HL-60 (cell line): ENCODE data around the gene GOLPH3L.
"Not testable (repeated sequence)": the region's sequence is repeated elsewhere in the genome, so short reads cannot be mapped to it uniquely, and the experiment has no call there.

ENCODE experiments used
- DNase-seq, 2 experiments: peaks; one replicate each; pipeline ENCODE4 v3.0.0-alpha.2; 2010 to 2020; ENCODE audit warnings: low read depth in 1 of 2, low spot score in 1 of 2
- H3K27ac ChIP-seq: fragments of 250-450 bp; sonication (Bioruptor Pico); replicated peaks from 2 replicates; pipeline ENCODE4 v1.5.1; 2020; ENCODE audit warnings: mild to moderate bottlenecking, moderate library complexity
- H3K27me3 ChIP-seq: fragments of 250-450 bp; sonication (Bioruptor Pico); 2 replicates; pipeline ENCODE4 v1.5.1; 2021; ENCODE audit warnings: mild to moderate bottlenecking, moderate library complexity; ENCODE audit not compliant: insufficient read depth, poor library complexity, severe bottlenecking
- H3K4me3 ChIP-seq: replicated peaks from 2 replicates; pipeline ENCODE4 v1.5.1; 2011; ENCODE audit warnings: mild to moderate bottlenecking, control low read depth, low read length; ENCODE audit not compliant: insufficient read depth
- CTCF ChIP-seq: IDR thresholded peaks from one replicate; pipeline ENCODE4 v1.5.1; 2011; ENCODE audit warnings: low read length, control low read depth, inconsistent platforms; ENCODE audit not compliant: insufficient read depth
- GABPA ChIP-seq: IDR thresholded peaks from 2 replicates; pipeline ENCODE4 v1.6.1; 2012; ENCODE audit warnings: low read depth
- POLR2AphosphoS5 ChIP-seq: IDR thresholded peaks from 2 replicates; pipeline ENCODE4 v1.6.1; 2012; ENCODE audit warnings: low read depth
- REST ChIP-seq: IDR thresholded peaks from 2 replicates; pipeline ENCODE4 v1.6.1; 2012; ENCODE audit warnings: low read depth; ENCODE audit not compliant: insufficient replicate concordance
- SPI1 ChIP-seq: IDR thresholded peaks from 2 replicates; pipeline ENCODE4 v1.6.1; 2012; ENCODE audit warnings: low read depth, mild to moderate bottlenecking, borderline replicate concordance

The GOLPH3L gene

GRCh38 chr1:150603711-150604110, 93.2 kb downstream of the GOLPH3L start:
- no peak overlapping the region for H3K4me3 ChIP-seq
- no peaks in the 10 kb centered on the region for H3K27me3 ChIP-seq
- no peak for DNase-seq
- no peak overlapping the region for H3K27ac ChIP-seq
- TF ChIP-seq GABPA (no peak), CTCF (no peak), POLR2AphosphoS5 (no peak), SPI1 (no peak), REST (no peak)

DNA sequence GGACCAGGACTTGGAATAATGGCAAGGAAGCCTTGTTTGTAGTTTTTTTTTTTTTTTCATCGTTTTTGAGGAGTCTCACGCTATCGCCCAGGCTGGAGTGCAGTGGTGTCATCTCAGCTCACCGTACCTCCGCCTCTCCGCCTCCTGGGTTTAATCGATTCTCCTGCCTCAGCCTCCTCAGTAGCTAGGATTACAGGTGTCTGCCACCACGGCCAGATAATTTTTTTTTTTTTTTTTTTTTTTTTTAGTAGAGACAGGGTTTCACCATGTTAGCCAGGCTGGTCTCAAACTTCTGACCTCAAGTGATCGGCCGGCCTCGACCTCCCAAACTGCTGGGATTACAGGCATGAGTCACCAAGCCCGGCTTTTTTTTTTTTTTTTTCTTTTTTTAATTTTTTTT, 94.6 kb downstream of the GOLPH3L start:
- H3K4me3 ChIP-seq, H3K27me3 ChIP-seq, DNase-seq, H3K27ac ChIP-seq: not testable (repeated sequence)

GRCh38 chr1:150601540-150601939, 95.4 kb downstream of the GOLPH3L start:
- DNase-seq, result no peak
- no peak overlapping the region for H3K27ac ChIP-seq
- TF ChIP-seq GABPA, result no peak
- no peak for TF ChIP-seq REST
- TF ChIP-seq SPI1, result no peak
- no peak for TF ChIP-seq CTCF
- TF ChIP-seq POLR2AphosphoS5, result no peak
- H3K27me3 ChIP-seq, result no peaks in the 10 kb centered on the region
- H3K4me3 ChIP-seq, result no peak overlapping the region

DNA sequence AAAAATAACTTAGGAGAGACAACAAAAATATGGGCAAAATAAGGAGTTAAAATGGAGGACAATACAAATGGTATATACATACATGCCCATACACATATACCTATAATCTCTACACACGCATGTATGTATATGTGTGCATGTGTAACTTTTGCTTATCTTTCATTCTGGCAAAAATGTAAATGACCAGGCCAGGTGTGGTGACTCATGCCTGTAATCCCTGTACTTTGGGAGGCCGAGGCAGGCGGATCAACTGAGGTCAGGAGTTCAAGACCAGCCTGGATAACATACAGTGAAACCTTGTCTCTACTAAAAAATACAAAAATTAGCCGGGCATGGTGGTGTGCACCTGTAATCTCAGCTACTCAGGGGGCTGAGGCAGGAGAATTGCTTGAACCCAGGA, 98.6 kb downstream of the GOLPH3L start:
- DNase-seq, H3K27ac ChIP-seq, H3K27me3 ChIP-seq, H3K4me3 ChIP-seq: not testable (repeated sequence)

DNA sequence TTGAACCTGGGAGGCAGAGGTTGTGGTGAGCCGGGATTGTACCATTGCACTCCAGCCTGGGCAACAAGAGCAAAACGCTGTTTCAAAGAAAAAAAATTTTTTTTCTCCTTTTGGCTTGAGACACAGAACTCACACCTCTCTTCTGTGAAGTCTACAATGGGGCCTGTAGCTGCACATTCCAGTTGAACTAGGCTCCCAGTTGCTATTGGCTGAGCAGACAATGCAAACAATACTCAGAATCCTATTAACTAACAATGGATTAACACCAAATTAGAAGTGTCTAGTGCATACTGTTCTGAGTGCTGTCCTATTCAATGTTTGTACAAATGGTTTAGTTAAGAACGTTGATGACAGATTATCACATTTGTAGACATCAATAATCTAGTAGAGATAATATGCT, 100.0 kb downstream of the GOLPH3L start:
- H3K27ac ChIP-seq, result no peak overlapping the region
- TF ChIP-seq REST (no peak), SPI1 (no peak), GABPA (no peak), CTCF (no peak), POLR2AphosphoS5 (no peak)
- DNase-seq, result no peak
- H3K27me3 ChIP-seq, result no peaks in the 10 kb centered on the region
- H3K4me3 ChIP-seq, result no peak overlapping the region
